Dermis microvascular lymphatic vessel endothelial cell (primary cell): ENCODE data around the gene TMEM225. TPM values are rescaled to one million over a fixed set of nuclear protein-coding genes. Genes with fewer than 3 reads are reported as not detected.

Experiments
- total RNA-seq: library from RNA; depleted of rRNA; stranded (reverse); fragments of >200 nt; gene quantifications from 2 replicates; pipeline ENCODE4 v1.2.1, GENCODE V29; 2014

TMEM225 gene
- total RNA-seq, 1 donor from 2014 or later, result not detected

Other genes starting within 250 kb of the TMEM225 start
- 1.4 and 8.5 TPM in 2 replicates for gene SCN3B, start 231.0 kb downstream of the TMEM225 start, total RNA-seq
- 3.6 and 5.4 TPM in 2 replicates for gene ZNF202, start 144.0 kb downstream of the TMEM225 start, total RNA-seq
- not detected in 2 replicates for gene OR6X1, start 131.2 kb downstream of the TMEM225 start, total RNA-seq
- gene OR6M1, start 79.3 kb downstream of the TMEM225 start, total RNA-seq, result not detected in 2 replicates
- gene OR8D4, start 16.5 kb upstream of the TMEM225 start, total RNA-seq, result not detected in 2 replicates
- not detected in 2 replicates for gene OR4D5, start 53.9 kb upstream of the TMEM225 start, total RNA-seq
- gene OR6T1, start 58.2 kb upstream of the TMEM225 start, total RNA-seq, result not detected in 2 replicates
- gene OR10S1, start 92.1 kb upstream of the TMEM225 start, total RNA-seq, result not detected in 2 replicates
- not detected in 2 replicates for gene OR10G6, start 109.5 kb upstream of the TMEM225 start, total RNA-seq
- gene OR10G4, start 127.3 kb upstream of the TMEM225 start, total RNA-seq, result not detected in 2 replicates
- not detected in 2 replicates for gene OR10G9, start 137.3 kb upstream of the TMEM225 start, total RNA-seq
- not detected in 2 replicates for gene OR10G8, start 141.1 kb upstream of the TMEM225 start, total RNA-seq
- not detected in 2 replicates for gene OR10G7, start 155.7 kb upstream of the TMEM225 start, total RNA-seq
- 3.6 and 4.6 TPM in 2 replicates for gene VWA5A, start 229.8 kb upstream of the TMEM225 start, total RNA-seq